ENCODE measurements around the gene RFT1. TPM values are rescaled to one million over a fixed set of nuclear protein-coding genes. Genes with fewer than 3 reads are reported as not detected.

The RFT1 gene
- 22.7 and 23.4 TPM in 2 replicates for total RNA-seq (2014; rRNA removed; shearing (Covaris generic))
- 24.2 and 29.9 TPM in 2 replicates for polyA plus RNA-seq (2015; cell fraction: cytosol; rRNA removed)
- polyA plus RNA-seq (2015; cell fraction: nucleus; rRNA removed): 14.2 and 20.6 TPM in 2 replicates

GRCh38 chr3:53130179-53131061, at the start of gene RFT1:
RFT1 (minus strand) TSS chr3:53130435; CDS start chr3:53130400, 35 bp downstream.
- in situ Hi-C loops (cut with HindIII; ENCODE audit: low pct_unique_long_range_greater_than_20kb, low sequenced_read_pairs): no loop called here
- DNase-seq (ENCODE audit: low read depth, low spot score): peak; percentile 96

DNA sequence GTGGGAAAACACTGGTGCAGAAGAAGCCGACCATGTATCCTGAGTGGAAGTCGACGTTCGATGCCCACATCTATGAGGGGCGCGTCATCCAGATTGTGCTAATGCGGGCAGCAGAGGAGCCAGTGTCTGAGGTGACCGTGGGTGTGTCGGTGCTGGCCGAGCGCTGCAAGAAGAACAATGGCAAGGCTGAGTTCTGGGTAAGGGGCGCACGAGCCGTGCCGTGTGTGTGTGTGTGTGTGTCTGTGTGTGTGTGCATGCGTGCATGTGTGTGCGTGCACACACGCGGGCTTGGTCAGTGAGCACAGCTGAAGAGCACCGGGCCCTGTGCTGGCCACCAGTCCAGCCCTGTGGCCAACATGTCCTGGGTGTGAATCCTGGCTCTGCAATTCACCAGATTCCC, 49.3 kb upstream of the RFT1 start:
- in situ Hi-C loops (cut with HindIII; ENCODE audit: low pct_unique_long_range_greater_than_20kb, low sequenced_read_pairs): no loop called here
- DNase-seq (ENCODE audit: low read depth, low spot score): no peak

DNA sequence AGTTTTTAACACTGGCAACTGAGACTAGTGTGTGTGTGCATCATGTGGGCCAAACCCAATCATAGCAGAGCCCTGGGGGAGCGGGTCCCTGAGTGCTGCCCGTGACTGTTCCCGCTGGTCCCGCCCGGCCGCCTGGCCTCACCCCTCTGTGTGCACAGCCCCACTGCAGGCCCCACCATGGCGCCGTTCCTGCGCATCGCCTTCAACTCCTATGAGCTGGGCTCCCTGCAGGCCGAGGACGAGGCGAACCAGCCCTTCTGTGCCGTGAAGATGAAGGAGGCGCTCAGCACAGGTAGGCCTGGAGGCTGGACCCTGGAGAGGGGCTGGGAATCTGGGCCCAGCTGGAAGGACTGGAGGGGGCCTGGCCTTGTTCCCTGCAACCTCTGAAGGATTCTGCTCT, 48.0 kb upstream of the RFT1 start:
- DNase-seq (ENCODE audit: low read depth, low spot score): no peak
- in situ Hi-C loops (cut with HindIII; ENCODE audit: low pct_unique_long_range_greater_than_20kb, low sequenced_read_pairs): no loop called here

- in situ Hi-C loops (cut with HindIII; ENCODE audit: low pct_unique_long_range_greater_than_20kb, low sequenced_read_pairs): no loop called here
- DNase-seq (ENCODE audit: low read depth, low spot score): no peak
These were observed 45.6 kb upstream of the RFT1 start for GRCh38 chr3:53175613-53176540.

DNA sequence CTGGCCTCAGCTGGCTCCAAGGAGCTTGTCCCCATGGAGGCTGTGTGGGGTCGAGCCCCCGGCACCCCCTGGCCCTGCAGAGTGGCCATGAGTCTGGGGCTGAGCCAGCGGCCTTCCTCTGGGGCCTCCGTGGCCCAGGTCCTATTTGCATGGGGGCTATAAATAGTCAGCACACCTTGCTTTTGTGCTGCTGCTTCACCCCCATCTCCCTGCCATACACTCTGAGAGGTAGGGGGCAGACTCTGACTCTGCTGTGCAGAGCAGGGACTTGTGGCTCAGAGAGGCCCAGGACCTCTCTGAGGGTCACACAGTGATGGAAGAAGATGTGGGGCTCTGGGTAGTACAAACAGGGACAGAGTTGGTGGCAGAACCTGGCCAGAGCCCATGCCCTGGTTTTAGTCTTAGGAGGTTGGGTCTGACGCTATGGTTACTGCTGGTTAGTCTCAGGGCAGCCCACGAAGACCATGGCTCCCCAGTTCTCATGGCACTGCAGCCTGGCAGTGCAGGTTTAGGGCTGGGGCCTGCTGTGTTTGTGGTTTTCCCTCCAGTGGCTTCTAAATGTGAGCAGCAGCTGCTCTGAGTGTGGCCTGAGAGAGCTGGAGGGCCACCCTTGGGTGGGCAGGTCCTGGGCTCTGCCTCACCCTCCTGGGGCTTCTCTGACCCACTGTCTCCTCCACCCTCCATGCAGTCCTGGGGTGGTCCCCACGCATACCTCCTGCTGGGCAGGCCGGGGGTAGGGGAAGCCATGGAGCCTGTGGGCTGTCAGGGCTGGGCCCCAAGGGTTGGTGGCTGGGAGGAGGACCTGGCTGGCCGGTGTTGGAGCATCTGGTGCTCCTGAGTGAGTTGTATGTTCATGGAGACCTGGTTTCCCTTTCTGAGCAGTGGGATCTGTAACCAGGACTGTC, 44.4 kb upstream of the RFT1 start:
- in situ Hi-C loops (cut with HindIII; ENCODE audit: low pct_unique_long_range_greater_than_20kb, low sequenced_read_pairs): no loop called here
- DNase-seq (ENCODE audit: low read depth, low spot score): no peak

GRCh38 chr3:53173107-53173506, 42.9 kb upstream of the RFT1 start:
- DNase-seq (ENCODE audit: low read depth, low spot score): no peak
- in situ Hi-C loops (cut with HindIII; ENCODE audit: low pct_unique_long_range_greater_than_20kb, low sequenced_read_pairs): no loop called here

GRCh38 chr3:53171827-53172505, 41.7 kb upstream of the RFT1 start:
- in situ Hi-C loops (cut with HindIII; ENCODE audit: low pct_unique_long_range_greater_than_20kb, low sequenced_read_pairs): no loop called here

GRCh38 chr3:53171064-53171418, 40.8 kb upstream of the RFT1 start:
- in situ Hi-C loops (cut with HindIII; ENCODE audit: low pct_unique_long_range_greater_than_20kb, low sequenced_read_pairs): no loop called here
- peak; percentile 90 for DNase-seq (ENCODE audit: low read depth, low spot score)

More at GRCh38 chr3:53171827-53172505, 41.7 kb upstream of the RFT1 start:
- DNase-seq (ENCODE audit: low read depth, low spot score): no peak

GRCh38 chr3:53170325-53171063, 40.3 kb upstream of the RFT1 start:
- DNase-seq (ENCODE audit: low read depth, low spot score): no peak
- in situ Hi-C loops (cut with HindIII; ENCODE audit: low pct_unique_long_range_greater_than_20kb, low sequenced_read_pairs): no loop called here

GRCh38 chr3:53169832-53170324, 39.6 kb upstream of the RFT1 start:
- in situ Hi-C loops (cut with HindIII; ENCODE audit: low pct_unique_long_range_greater_than_20kb, low sequenced_read_pairs): no loop called here
- DNase-seq (ENCODE audit: low read depth, low spot score): no peak

DNA sequence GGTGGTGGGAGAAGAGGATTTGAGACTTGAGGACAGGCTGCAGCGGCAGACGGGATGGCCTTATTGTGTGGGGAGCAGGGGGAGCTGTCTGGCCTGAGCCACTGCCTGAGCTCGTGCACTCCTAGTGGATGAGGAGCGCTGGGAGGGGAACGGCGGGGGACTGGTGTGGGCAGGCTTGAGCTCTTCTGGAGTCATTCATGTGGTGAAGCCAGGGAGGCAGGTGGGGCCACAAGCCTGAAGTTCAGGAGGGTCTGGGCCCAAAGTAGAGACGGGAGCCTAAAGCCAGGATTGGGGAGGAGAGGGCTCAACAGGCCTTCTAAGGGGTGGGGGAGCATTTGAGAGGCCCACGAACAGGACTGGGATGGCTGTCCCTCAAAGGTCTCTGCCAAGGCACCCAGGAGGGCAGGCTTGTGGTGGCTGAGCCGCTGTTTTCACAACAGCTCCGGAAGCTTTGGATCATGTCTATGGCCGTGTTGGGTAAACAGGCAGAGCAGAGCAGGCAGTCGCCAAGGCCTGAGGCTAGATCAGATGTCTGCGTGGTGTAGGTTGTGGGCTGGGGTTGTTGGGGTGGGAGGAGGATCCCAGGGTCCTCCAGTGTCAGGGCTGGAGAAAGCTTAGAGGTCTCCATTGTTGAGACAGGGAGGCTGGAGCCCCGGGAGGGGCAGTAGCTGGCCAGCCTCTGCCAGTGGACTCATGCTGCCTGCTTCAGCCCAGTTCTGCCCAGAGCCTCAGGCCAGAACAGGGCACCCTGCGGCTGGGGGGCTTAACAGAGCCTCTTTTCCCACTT, 39.0 kb upstream of the RFT1 start:
- in situ Hi-C loops (cut with HindIII; ENCODE audit: low pct_unique_long_range_greater_than_20kb, low sequenced_read_pairs): no loop called here
- DNase-seq (ENCODE audit: low read depth, low spot score): peak; percentile 37

- in situ Hi-C loops (cut with HindIII; ENCODE audit: low pct_unique_long_range_greater_than_20kb, low sequenced_read_pairs): no loop called here
These were observed 38.1 kb upstream of the RFT1 start for GRCh38 chr3:53168175-53168923.

GRCh38 chr3:53167418-53168174, 37.4 kb upstream of the RFT1 start:
- in situ Hi-C loops (cut with HindIII; ENCODE audit: low pct_unique_long_range_greater_than_20kb, low sequenced_read_pairs): no loop called here
- DNase-seq (ENCODE audit: low read depth, low spot score): no peak

More at GRCh38 chr3:53168175-53168923, 38.1 kb upstream of the RFT1 start:
- no peak for DNase-seq (ENCODE audit: low read depth, low spot score)

- DNase-seq (ENCODE audit: low read depth, low spot score): peak; percentile 73
- in situ Hi-C loops (cut with HindIII; ENCODE audit: low pct_unique_long_range_greater_than_20kb, low sequenced_read_pairs): no loop called here
These were observed 36.6 kb upstream of the RFT1 start for GRCh38 chr3:53166781-53167291.

Data from SK-MEL-5 (cell line).